Activated CD4-positive, alpha-beta T cell treated with anti-CD3 and anti-CD28 coated beads for 4 hours (primary cell): ENCODE measurements around the gene SYNM.

ENCODE experiments used
- DNase-seq, 2 donors: peaks; one replicate each; pipeline ENCODE4 v3.0.0-alpha.2; 2020

Gene SYNM

GRCh38 chr15:99143242-99143641, 38.4 kb downstream of the SYNM start:
- no peak for DNase-seq

- DNase-seq, result no peak
Observed at GRCh38 chr15:99143655-99144610, 39.1 kb downstream of the SYNM start.

- DNase-seq, result no peak
Observed at GRCh38 chr15:99145005-99145404, 40.1 kb downstream of the SYNM start.

GRCh38 chr15:99145778-99146177, 40.9 kb downstream of the SYNM start:
- DNase-seq, result no peak

- no peak for DNase-seq
Observed at GRCh38 chr15:99146661-99147060, 41.8 kb downstream of the SYNM start.

GRCh38 chr15:99148851-99149276, 44.0 kb downstream of the SYNM start:
- DNase-seq, result no peak

- no peak for DNase-seq
Observed at GRCh38 chr15:99149366-99149765, 44.5 kb downstream of the SYNM start.

- DNase-seq, result no peak
Observed at GRCh38 chr15:99151156-99151555, 46.3 kb downstream of the SYNM start.

- DNase-seq, result no peak
Observed at GRCh38 chr15:99153026-99153535, 48.2 kb downstream of the SYNM start.

GRCh38 chr15:99154271-99154670, 49.4 kb downstream of the SYNM start:
- no peak for DNase-seq

- no peak for DNase-seq
Observed at GRCh38 chr15:99155961-99156443, 51.1 kb downstream of the SYNM start.

GRCh38 chr15:99157456-99157855, 52.6 kb downstream of the SYNM start:
- no peak for DNase-seq

GRCh38 chr15:99158626-99159412, 53.9 kb downstream of the SYNM start:
- DNase-seq, result no peak

- no peak for DNase-seq
Observed at GRCh38 chr15:99163271-99164062, 58.6 kb downstream of the SYNM start.

- DNase-seq, result no peak
Observed at GRCh38 chr15:99164119-99164518, 59.2 kb downstream of the SYNM start.

- no peak for DNase-seq
Observed at GRCh38 chr15:99165020-99165790, 60.3 kb downstream of the SYNM start.

- no peak for DNase-seq
Observed at GRCh38 chr15:99165956-99166689, 61.2 kb downstream of the SYNM start.

GRCh38 chr15:99167201-99167600, 62.3 kb downstream of the SYNM start:
- DNase-seq, result no peak

GRCh38 chr15:99167640-99168039, 62.8 kb downstream of the SYNM start:
- DNase-seq, result no peak

GRCh38 chr15:99168601-99169580, 64.0 kb downstream of the SYNM start:
- no peak for DNase-seq
